ENCODE data around the gene DDX59.
A peak's percentile ranks its signal among the peaks of the same experiment; 100 is the strongest.

The DDX59 gene

DNA sequence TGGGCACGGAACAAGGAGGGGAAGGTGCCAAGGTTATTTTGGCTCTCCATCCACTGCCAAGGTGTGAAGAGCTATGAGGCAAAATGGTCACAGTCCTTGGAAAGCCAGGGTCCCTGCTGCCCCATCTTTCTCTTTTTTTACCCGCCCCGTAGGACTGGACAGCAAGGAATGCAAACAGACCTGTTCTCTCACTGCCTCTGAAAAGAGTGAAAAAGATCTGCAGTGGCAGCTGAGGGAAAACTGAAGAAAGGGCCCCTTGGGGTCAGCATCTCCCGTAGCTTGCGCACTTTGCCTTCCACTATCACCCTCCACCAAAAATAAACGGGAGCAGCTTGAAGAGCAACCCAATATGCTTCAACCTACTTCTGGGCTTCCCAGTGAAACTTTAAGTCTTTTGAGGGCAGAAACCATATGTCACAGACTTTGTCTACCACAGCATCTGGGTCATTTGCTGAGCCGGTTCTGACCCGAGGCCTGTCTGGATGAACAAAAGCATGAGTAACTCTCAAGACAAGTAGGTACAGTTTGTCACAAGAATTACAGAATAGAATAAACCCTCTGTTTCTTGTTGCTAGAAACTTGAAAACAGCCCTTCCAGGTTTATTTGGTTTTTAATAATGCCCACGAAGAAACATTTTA is 39.7 kb downstream of the DDX59 start:
- POLR2A ChIA-PET, result no interaction called here
- DNase-seq (ENCODE audit: extremely low spot score), result no peak
- CTCF ChIA-PET, result interaction anchor here (1.5 to 1.7 kb wide), 2 partner anchors 8 to 209 kb away, joined by 3 to 7 read pairs; no protein-coding TSS in a partner anchor
- TF ChIP-seq, protein P1, sequence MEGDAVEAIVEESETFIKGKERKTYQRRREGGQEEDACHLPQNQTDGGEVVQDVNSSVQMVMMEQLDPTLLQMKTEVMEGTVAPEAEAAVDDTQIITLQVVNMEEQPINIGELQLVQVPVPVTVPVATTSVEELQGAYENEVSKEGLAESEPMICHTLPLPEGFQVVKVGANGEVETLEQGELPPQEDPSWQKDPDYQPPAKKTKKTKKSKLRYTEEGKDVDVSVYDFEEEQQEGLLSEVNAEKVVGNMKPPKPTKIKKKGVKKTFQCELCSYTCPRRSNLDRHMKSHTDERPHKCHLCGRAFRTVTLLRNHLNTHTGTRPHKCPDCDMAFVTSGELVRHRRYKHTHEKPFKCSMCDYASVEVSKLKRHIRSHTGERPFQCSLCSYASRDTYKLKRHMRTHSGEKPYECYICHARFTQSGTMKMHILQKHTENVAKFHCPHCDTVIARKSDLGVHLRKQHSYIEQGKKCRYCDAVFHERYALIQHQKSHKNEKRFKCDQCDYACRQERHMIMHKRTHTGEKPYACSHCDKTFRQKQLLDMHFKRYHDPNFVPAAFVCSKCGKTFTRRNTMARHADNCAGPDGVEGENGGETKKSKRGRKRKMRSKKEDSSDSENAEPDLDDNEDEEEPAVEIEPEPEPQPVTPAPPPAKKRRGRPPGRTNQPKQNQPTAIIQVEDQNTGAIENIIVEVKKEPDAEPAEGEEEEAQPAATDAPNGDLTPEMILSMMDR (IDR thresholded peaks at IDR 0.05; ENCODE audit: control extremely low read depth, extremely low read depth, low read depth, missing control alignments), result no peak

DNA sequence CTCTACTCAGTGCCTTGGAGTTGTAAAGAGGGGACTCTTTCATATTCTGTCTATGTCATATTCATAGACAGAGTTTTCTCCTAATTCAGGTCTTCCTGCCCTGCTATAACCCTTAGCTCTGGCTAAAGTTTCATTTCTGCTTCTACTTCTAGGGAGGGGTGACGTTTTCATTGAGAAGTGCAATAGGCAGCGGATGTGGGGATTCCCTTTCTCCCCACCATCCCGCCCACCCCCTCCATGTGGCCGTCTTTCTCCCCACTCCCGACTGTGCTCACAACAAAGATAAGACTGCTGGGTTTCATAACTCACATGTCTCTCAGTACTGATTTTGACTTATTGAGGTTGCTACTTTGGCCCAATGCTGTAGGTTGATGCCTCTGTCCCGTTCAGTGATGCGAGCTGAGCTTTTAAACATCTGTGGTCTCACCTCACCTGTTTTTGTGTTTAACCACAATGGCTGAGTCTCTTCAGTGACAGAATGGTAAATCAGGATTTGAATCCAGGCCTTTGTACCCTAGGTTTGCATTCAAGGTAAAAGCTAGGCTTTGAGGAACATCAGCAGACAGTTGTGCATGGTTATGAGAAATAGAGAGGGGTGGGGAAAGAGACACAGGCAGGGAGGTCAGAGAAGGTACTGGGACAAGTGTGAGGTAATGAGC is 41.4 kb downstream of the DDX59 start:
- ChIA-PET CTCF (interaction anchor here (0.7 to 2.4 kb wide), 12 partner anchors 10 to 413 kb away, joined by 3 to 12 read pairs (median 4); partner anchors contain the start of gene DDX59), POLR2A (interaction anchor here (1.4 kb wide), 1 partner anchor 42 kb away, joined by 7 read pairs; the partner anchor contains the start of gene DDX59)
- TF ChIP-seq, protein P1 (IDR thresholded peaks at IDR 0.05; ENCODE audit: control extremely low read depth, extremely low read depth, low read depth, missing control alignments), result no peak
- DNase-seq (ENCODE audit: extremely low spot score), result peak; percentile 75

DNA sequence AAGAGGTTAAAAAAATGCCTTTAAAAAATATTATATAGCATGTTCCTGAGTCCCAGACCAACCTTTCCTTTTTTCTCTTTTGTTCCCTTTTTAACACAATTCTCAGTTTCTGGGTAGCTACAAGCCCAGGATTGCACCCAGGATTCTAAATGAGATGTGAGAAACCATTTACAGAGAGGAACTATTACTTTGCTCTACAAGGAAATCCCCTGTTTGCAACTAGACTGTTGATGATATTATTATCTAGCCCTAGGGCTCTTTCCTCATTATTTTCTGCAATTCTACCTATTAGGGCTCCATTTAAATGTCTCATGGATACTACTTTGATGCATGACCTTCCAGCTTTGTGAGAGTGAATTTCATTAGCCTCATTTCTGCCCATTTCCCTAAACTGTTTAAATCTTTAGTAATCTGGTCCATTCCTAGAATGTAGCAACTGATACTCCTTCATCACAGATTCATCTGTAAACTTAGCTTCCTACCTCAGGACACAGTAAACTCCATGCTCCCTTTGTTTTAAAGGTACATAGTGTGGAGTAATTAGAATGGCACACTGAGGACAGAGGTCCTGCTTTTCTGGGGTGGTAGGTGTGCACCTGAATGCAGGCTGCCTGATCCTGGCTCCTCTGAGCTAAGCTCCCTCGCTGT is 42.0 kb downstream of the DDX59 start:
- TF ChIP-seq, protein P1 (IDR thresholded peaks at IDR 0.05; ENCODE audit: control extremely low read depth, extremely low read depth, low read depth, missing control alignments), result no peak
- ChIA-PET CTCF (interaction anchor here (0.7 to 2.4 kb wide), 13 partner anchors 10 to 414 kb away, joined by 3 to 12 read pairs (median 3); partner anchors contain the start of gene DDX59), POLR2A (interaction anchor here (1.4 kb wide), 1 partner anchor 42 kb away, joined by 7 read pairs; the partner anchor contains the start of gene DDX59)
- DNase-seq (ENCODE audit: extremely low spot score), result peak; percentile 26

DNA sequence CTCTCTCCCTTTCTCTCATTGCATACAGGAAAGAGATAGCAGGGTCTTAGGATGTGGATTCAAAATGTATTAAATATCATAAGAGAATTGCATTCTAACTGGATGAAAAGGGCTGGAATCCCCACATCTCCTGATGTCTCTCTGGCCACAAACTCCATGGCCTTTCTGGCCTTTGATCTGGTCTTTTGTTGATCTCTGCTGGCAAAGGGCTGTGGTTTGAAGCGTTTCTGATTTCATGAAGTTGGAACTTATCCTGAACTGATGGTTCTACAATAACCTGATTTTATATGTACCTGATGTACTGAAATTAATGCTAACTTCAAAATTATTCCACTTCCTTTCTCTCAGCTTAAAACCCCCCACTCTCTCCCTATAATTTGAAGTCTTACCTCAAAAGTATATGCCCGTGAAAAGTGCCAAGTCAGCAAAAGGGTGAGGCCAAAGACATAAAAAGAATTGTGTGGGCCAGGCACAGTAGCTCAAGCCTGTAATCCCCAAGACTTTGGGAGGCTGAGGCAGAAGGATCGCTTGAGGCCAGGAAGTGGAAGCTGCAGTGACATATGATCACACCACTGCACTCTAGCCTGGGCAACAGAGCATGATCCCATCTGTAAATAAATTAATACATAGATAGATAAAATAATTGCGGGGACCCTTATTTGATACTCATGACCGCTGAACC is 42.7 kb downstream of the DDX59 start:
- DNase-seq (ENCODE audit: extremely low spot score), result no peak
- ChIA-PET CTCF (interaction anchor here (0.9 to 2.4 kb wide), 6 partner anchors 24 to 345 kb away, joined by 3 to 12 read pairs (median 4); partner anchors contain the start of gene DDX59), POLR2A (no interaction called here)
- TF ChIP-seq, protein P1 (IDR thresholded peaks at IDR 0.05; ENCODE audit: control extremely low read depth, extremely low read depth, low read depth, missing control alignments), result no peak

DNA sequence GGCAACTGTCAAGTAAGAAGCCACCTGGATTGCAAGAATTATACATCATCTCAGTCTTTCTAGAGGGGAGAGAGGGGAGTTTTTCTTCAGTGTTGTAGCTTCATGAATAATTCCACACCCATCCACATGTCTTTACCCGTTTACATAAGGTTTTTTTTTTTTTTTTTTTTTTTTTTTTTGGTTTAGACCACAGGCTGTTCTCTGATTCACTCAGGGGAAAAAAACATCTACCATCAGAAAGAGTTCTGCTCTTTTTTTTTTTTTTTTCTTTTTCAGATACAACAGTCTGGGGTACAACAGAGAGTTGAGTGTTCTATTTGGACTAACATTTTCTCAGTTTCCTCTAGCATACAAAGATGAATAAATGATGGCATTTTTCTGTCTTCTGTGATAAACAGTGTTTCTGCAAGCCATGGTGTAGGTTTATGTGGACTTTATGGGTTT is 44.3 kb downstream of the DDX59 start:
- ChIA-PET CTCF (interaction anchor here (0.8 to 5.9 kb wide), 5 partner anchors 9 to 180 kb away, joined by 3 to 76 read pairs (median 5); no protein-coding TSS in a partner anchor), POLR2A (interaction anchor here (0.6 kb wide), 1 partner anchor 8 kb away, joined by 7 read pairs; no protein-coding TSS in a partner anchor)
- DNase-seq (ENCODE audit: extremely low spot score), result peak; percentile 51
- TF ChIP-seq, protein P1 (IDR thresholded peaks at IDR 0.05; ENCODE audit: control extremely low read depth, extremely low read depth, low read depth, missing control alignments), result no peak
